A673 (cell line): ENCODE data around the gene RGS7. TPM values are rescaled to one million over a fixed set of nuclear protein-coding genes. Genes with fewer than 3 reads are reported as not detected.

Source experiments
- BruUV-seq: library from RNA; stranded (reverse); fragments of 400-500 nt; replicated peaks from 2 replicates; lab custom pipeline; 2021; lab: Mats Ljungman, UMichigan
- CTCF ChIA-PET: fragments of 300-600 bp; sonication (Branson Sonifier 250); formaldehyde crosslinking; loops from one replicate; lab custom pipeline; 2022; ENCODE audit warnings: antibody characterized with exemption; lab: Charles Lee
- POLR2A ChIA-PET: fragments of 300-600 bp; sonication (Branson Sonifier 250); formaldehyde crosslinking; loops from one replicate; lab custom pipeline; 2022; ENCODE audit warnings: antibody characterized with exemption; ENCODE audit not compliant: low non-redundant PET; lab: Charles Lee
- DNase-seq: peaks from one replicate; pipeline ENCODE4 v3.0.0-alpha.2; 2015; ENCODE audit warnings: low spot score
- H3K27ac ChIP-seq: fragments of 200-600 bp; sonication (generic); 2 replicates; pipeline ENCODE4 v1.5.1; 2016; ENCODE audit warnings: mixed run types, low read depth, mild to moderate bottlenecking, mixed read lengths, antibody characterized with exemption, low read length; ENCODE audit not compliant: poor library complexity, severe bottlenecking
- H3K27me3 ChIP-seq: fragments of 200-600 bp; sonication (generic); replicated peaks from 2 replicates; pipeline ENCODE4 v1.6.1; 2017; ENCODE audit warnings: mixed run types, low read depth, mild to moderate bottlenecking, mixed read lengths, antibody characterized with exemption, low read length; ENCODE audit not compliant: insufficient read depth, poor library complexity
- H3K36me3 ChIP-seq: fragments of 200-600 bp; sonication (generic); 2 replicates; pipeline ENCODE4 v1.6.1; 2016; ENCODE audit warnings: mixed run types, mild to moderate bottlenecking, mixed read lengths, antibody characterized with exemption, low read length; ENCODE audit not compliant: insufficient read depth, poor library complexity, severe bottlenecking
- H3K4me1 ChIP-seq: fragments of 200-600 bp; sonication (generic); 2 replicates; pipeline ENCODE4 v1.6.1; 2017; ENCODE audit warnings: mixed run types, mild to moderate bottlenecking, mixed read lengths, antibody characterized with exemption, low read length; ENCODE audit not compliant: insufficient read depth, poor library complexity, severe bottlenecking
- H3K4me3 ChIP-seq: fragments of 200-600 bp; sonication (generic); 2 replicates; pipeline ENCODE4 v1.5.1; 2016; ENCODE audit warnings: low read depth, mixed run types, mild to moderate bottlenecking, mixed read lengths, low read length; ENCODE audit not compliant: poor library complexity, severe bottlenecking
- H3K9me3 ChIP-seq: fragments of 200-600 bp; sonication (generic); 2 replicates; pipeline ENCODE4 v1.6.1; 2016; ENCODE audit warnings: mixed run types, low read depth, mild to moderate bottlenecking, mixed read lengths, antibody characterized with exemption, low read length; ENCODE audit not compliant: poor library complexity, severe bottlenecking
- EZH2 ChIP-seq: fragments of 200-600 bp; sonication (generic); IDR thresholded peaks from 2 replicates; pipeline ENCODE4 v1.6.1; 2017; ENCODE audit warnings: borderline replicate concordance, low read depth, mild to moderate bottlenecking, mixed read lengths, antibody characterized with exemption, low read length; ENCODE audit not compliant: poor library complexity, severe bottlenecking
- intact Hi-C: fragments of 100-400 bp; cut with micrococcal nuclease; formaldehyde crosslinking; loops from one replicate; pipeline ENCODE4 v1.10.0; 2022; ENCODE audit not compliant: unreplicated experiment
- total RNA-seq: library from RNA; stranded (reverse); gene quantifications from 2 replicates; pipeline ENCODE4 v1.2.3, GENCODE V29; 2021
- TF ChIP-seq, protein P1 (sequence below): fragments of 300-800, 200-600 bp; sonication (generic); conservative IDR thresholded peaks from 2 replicates; pipeline ENCODE4 v1.5.1; 2017; ENCODE audit warnings: low read depth, mild to moderate bottlenecking, antibody characterized with exemption, low read length, moderate library complexity, mixed read lengths

Gene RGS7
- total RNA-seq, 1 experiment from 2014 or later, result not detected

DNA sequence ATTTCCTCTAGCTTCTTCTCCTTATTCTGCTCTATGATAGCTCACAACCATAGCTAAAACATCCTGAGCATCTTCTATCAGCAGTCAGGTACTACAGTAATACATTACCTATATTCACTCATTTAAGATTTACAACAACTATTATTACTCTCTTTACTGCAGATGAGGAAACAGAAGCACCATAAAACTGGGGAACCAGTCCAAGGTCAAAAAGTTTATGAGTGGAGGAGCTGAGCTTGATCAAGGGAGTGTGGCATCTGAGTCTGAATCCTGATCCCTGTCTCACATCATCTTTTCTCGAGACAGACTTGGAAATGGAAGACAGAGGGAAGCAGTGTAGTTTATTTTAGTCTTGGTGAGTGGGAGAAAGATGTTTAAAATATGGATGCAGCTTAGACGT, 288.6 kb downstream of the RGS7 start:
- no peak overlapping the region for H3K4me3 ChIP-seq
- no peaks in the 10 kb centered on the region for H3K27me3 ChIP-seq
- ChIA-PET POLR2A (no interaction called here), CTCF (no interaction called here)
- no peak overlapping the region for H3K27ac ChIP-seq
- DNase-seq, result no peak
- no peaks in the 10 kb centered on the region for H3K4me1 ChIP-seq
- H3K36me3 ChIP-seq, result no peaks in the 10 kb centered on the region
- no peak for TF ChIP-seq EZH2
- TF ChIP-seq, protein P1, sequence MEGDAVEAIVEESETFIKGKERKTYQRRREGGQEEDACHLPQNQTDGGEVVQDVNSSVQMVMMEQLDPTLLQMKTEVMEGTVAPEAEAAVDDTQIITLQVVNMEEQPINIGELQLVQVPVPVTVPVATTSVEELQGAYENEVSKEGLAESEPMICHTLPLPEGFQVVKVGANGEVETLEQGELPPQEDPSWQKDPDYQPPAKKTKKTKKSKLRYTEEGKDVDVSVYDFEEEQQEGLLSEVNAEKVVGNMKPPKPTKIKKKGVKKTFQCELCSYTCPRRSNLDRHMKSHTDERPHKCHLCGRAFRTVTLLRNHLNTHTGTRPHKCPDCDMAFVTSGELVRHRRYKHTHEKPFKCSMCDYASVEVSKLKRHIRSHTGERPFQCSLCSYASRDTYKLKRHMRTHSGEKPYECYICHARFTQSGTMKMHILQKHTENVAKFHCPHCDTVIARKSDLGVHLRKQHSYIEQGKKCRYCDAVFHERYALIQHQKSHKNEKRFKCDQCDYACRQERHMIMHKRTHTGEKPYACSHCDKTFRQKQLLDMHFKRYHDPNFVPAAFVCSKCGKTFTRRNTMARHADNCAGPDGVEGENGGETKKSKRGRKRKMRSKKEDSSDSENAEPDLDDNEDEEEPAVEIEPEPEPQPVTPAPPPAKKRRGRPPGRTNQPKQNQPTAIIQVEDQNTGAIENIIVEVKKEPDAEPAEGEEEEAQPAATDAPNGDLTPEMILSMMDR, result no peak
- intact Hi-C loops, result no loop called here
- no TSS peak for BruUV-seq
- no peaks in the 10 kb centered on the region for H3K9me3 ChIP-seq

- intact Hi-C loops, result no loop called here
- no peaks in the 10 kb centered on the region for H3K36me3 ChIP-seq
- no peak for TF ChIP-seq EZH2
- TF ChIP-seq, protein P1, result no peak
- no TSS peak for BruUV-seq
- ChIA-PET POLR2A (no interaction called here), CTCF (interaction anchor here (0.7 kb wide), 1 partner anchor 75 kb away, joined by 5 read pairs; no protein-coding TSS in a partner anchor)
- no peaks in the 10 kb centered on the region for H3K27me3 ChIP-seq
- H3K4me1 ChIP-seq, result no peaks in the 10 kb centered on the region
- no peak overlapping the region for H3K27ac ChIP-seq
- H3K4me3 ChIP-seq, result no peak overlapping the region
- no peaks in the 10 kb centered on the region for H3K9me3 ChIP-seq
- DNase-seq, result no peak
Measured at GRCh38 chr1:241063276-241063675, 293.7 kb downstream of the RGS7 start.

GRCh38 chr1:241061062-241061461, 295.9 kb downstream of the RGS7 start:
- intact Hi-C loops, result no loop called here
- ChIA-PET POLR2A (no interaction called here), CTCF (no interaction called here)
- no peak overlapping the region for H3K27ac ChIP-seq
- H3K36me3 ChIP-seq, result no peaks in the 10 kb centered on the region
- BruUV-seq, result no TSS peak
- H3K4me3 ChIP-seq, result no peak overlapping the region
- H3K4me1 ChIP-seq, result no peaks in the 10 kb centered on the region
- no peaks in the 10 kb centered on the region for H3K27me3 ChIP-seq
- H3K9me3 ChIP-seq, result no peaks in the 10 kb centered on the region
- DNase-seq, result no peak
- TF ChIP-seq, protein P1, result no peak
- no peak for TF ChIP-seq EZH2
